ENCODE measurements around the gene NUBP1. TPM values are rescaled to one million over a fixed set of nuclear protein-coding genes. Genes with fewer than 3 reads are reported as not detected.

The NUBP1 gene
- polyA plus RNA-seq, 1 donor (not counting 4 experiments of a cell fraction or from before 2014, with no cell fraction given), result 22.2 TPM

DNA sequence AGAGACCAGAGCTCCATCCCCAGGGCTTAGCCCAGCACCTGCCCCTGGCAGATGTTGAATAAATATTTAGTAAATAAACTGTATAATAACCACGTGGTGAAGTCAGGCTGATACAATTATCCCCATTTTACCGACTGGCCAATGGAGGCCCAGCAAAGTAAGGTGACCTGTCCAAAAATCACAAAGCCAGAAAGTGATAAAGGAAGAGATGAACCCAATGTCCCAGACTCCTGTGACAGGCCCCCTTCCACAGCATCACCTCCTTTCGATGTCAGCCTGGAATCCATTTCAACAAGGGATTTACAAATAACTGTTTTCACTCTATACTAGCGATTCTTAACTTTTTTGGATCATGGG lies 69.4 kb downstream of the NUBP1 start:
- DNase-seq (ENCODE audit: low read depth, low spot score) (no peak), FAIRE-seq (no peak)
- TF ChIP-seq EZH2 (IDR thresholded peaks at IDR 0.05; ENCODE audit: low read length), result no peak
- TF ChIP-seq, protein P1, sequence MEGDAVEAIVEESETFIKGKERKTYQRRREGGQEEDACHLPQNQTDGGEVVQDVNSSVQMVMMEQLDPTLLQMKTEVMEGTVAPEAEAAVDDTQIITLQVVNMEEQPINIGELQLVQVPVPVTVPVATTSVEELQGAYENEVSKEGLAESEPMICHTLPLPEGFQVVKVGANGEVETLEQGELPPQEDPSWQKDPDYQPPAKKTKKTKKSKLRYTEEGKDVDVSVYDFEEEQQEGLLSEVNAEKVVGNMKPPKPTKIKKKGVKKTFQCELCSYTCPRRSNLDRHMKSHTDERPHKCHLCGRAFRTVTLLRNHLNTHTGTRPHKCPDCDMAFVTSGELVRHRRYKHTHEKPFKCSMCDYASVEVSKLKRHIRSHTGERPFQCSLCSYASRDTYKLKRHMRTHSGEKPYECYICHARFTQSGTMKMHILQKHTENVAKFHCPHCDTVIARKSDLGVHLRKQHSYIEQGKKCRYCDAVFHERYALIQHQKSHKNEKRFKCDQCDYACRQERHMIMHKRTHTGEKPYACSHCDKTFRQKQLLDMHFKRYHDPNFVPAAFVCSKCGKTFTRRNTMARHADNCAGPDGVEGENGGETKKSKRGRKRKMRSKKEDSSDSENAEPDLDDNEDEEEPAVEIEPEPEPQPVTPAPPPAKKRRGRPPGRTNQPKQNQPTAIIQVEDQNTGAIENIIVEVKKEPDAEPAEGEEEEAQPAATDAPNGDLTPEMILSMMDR (optimal IDR thresholded peaks at IDR 0.05 in 1 of 3, IDR thresholded peaks at IDR 0.05 in 1 of 3, conservative IDR thresholded peaks at IDR 0.05 in 1 of 3; ENCODE audit: extremely low read depth in 1 of 3, insufficient read depth in 2 of 3, low read length in 3 of 3), result no peak
- no peak overlapping the region for H3K9ac ChIP-seq (ENCODE audit: control insufficient read depth, extremely low read depth, insufficient read depth, low read length)
- no peaks in the 10 kb centered on the region for H4K20me1 ChIP-seq (ENCODE audit: control insufficient read depth, extremely low read depth, insufficient read depth, low read length)
- no peaks in the 10 kb centered on the region for H3K79me2 ChIP-seq (ENCODE audit: control insufficient read depth, insufficient read depth, low read length)
- no peaks in the 10 kb centered on the region for H3K9me1 ChIP-seq (ENCODE audit: control insufficient read depth, extremely low read depth, insufficient read depth, low read length)
- H3K36me3 ChIP-seq (ENCODE audit: control insufficient read depth in 2 of 2, extremely low read depth in 1 of 2, insufficient read depth in 2 of 2, low read length in 2 of 2), result no peaks in the 10 kb centered on the region
- no peaks in the 10 kb centered on the region for H3K4me1 ChIP-seq (ENCODE audit: control insufficient read depth, extremely low read depth, insufficient read depth, low read length)
- dilution Hi-C loops (cut with MboI; ENCODE audit: extremely low pct_ligation_motif_present, low sequenced_read_pairs), result no loop called here
- H3K9me3 ChIP-seq (ENCODE audit: control insufficient read depth, low read depth, low read length), result no peaks in the 10 kb centered on the region
- H3K27ac ChIP-seq (ENCODE audit: control insufficient read depth, insufficient read depth, low read length), result no peak overlapping the region
- no peak overlapping the region for H2AFZ ChIP-seq (ENCODE audit: control insufficient read depth, low read length)
- H3K27me3 ChIP-seq (ENCODE audit: control insufficient read depth, extremely low read depth, insufficient read depth, low read length), result peaks cover 2% of the 10 kb centered on the region
- no peak overlapping the region for H3K4me2 ChIP-seq (ENCODE audit: control insufficient read depth, extremely low read depth, insufficient read depth, low read depth, low read length)
- no peak overlapping the region for H3K4me3 ChIP-seq (ENCODE audit: control insufficient read depth in 2 of 3, extremely low read depth in 1 of 3, insufficient read depth in 2 of 3, low read depth in 1 of 3, low read length in 3 of 3)

DNA sequence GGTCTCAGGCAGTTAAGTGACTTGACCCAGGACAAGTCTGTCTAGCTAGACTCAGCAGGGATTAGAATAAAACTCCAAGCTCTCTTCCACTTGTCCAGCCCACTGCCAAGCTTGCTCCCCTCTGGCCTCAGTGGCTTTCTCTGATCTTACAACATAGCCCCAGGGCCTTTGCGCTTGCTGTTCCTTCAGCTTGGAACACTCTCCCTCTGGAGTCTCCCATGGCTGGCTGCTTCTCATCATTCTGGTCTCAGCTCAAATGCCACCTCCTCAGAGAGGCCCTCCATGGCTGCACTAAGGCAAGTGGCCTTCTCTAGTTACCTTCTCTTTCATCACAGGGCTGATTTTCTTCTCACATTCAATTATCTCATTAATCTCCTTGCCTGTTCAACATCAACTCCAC lies 73.9 kb downstream of the NUBP1 start:
- H3K27me3 ChIP-seq (ENCODE audit: control insufficient read depth, extremely low read depth, insufficient read depth, low read length), result peaks cover 6% of the 10 kb centered on the region
- no peak overlapping the region for H3K4me2 ChIP-seq (ENCODE audit: control insufficient read depth, extremely low read depth, insufficient read depth, low read depth, low read length)
- H3K36me3 ChIP-seq (ENCODE audit: control insufficient read depth in 2 of 2, extremely low read depth in 1 of 2, insufficient read depth in 2 of 2, low read length in 2 of 2), result no peaks in the 10 kb centered on the region
- dilution Hi-C loops (cut with MboI; ENCODE audit: extremely low pct_ligation_motif_present, low sequenced_read_pairs), result no loop called here
- no peaks in the 10 kb centered on the region for H3K79me2 ChIP-seq (ENCODE audit: control insufficient read depth, insufficient read depth, low read length)
- DNase-seq (ENCODE audit: low read depth, low spot score) (no peak), FAIRE-seq (no peak)
- H3K9ac ChIP-seq (ENCODE audit: control insufficient read depth, extremely low read depth, insufficient read depth, low read length), result no peak overlapping the region
- TF ChIP-seq, protein P1 (optimal IDR thresholded peaks at IDR 0.05 in 1 of 3, IDR thresholded peaks at IDR 0.05 in 1 of 3, conservative IDR thresholded peaks at IDR 0.05 in 1 of 3; ENCODE audit: extremely low read depth in 1 of 3, insufficient read depth in 2 of 3, low read length in 3 of 3), result no peak
- TF ChIP-seq EZH2 (IDR thresholded peaks at IDR 0.05; ENCODE audit: low read length), result no peak
- no peak overlapping the region for H2AFZ ChIP-seq (ENCODE audit: control insufficient read depth, low read length)
- H3K4me1 ChIP-seq (ENCODE audit: control insufficient read depth, extremely low read depth, insufficient read depth, low read length), result no peaks in the 10 kb centered on the region
- H4K20me1 ChIP-seq (ENCODE audit: control insufficient read depth, extremely low read depth, insufficient read depth, low read length), result no peaks in the 10 kb centered on the region
- H3K9me1 ChIP-seq (ENCODE audit: control insufficient read depth, extremely low read depth, insufficient read depth, low read length), result no peaks in the 10 kb centered on the region
- no peaks in the 10 kb centered on the region for H3K9me3 ChIP-seq (ENCODE audit: control insufficient read depth, low read depth, low read length)
- no peak overlapping the region for H3K4me3 ChIP-seq (ENCODE audit: control insufficient read depth in 2 of 3, extremely low read depth in 1 of 3, insufficient read depth in 2 of 3, low read depth in 1 of 3, low read length in 3 of 3)
- no peak overlapping the region for H3K27ac ChIP-seq (ENCODE audit: control insufficient read depth, insufficient read depth, low read length)
